SK-N-SH treated with all-trans-retinoic acid at 6 μM for 48 hours (cell line): Measurements from ENCODE around the gene IDH3G.

Experiments
- ATAC-seq: fragments of 200-7000 bp; cut with Tn5 transposase; 3 replicates; pipeline ENCODE4 v1.9.1; 2020; ENCODE audit warnings: mild to moderate bottlenecking, moderate library complexity
- ARNTL ChIP-seq: fragments of 450-650 bp; formaldehyde crosslinking; IDR thresholded peaks from 2 replicates; pipeline ENCODE4 v1.5.0; 2020; ENCODE audit warnings: low read depth, mild to moderate bottlenecking, moderate library complexity, borderline replicate concordance
- BACH2 ChIP-seq: fragments of 250-450 bp; sonication (Bioruptor Pico); IDR thresholded peaks from 2 replicates; pipeline ENCODE4 v1.9.0; 2021; ENCODE audit warnings: mild to moderate bottlenecking, borderline replicate concordance
- CREB5 ChIP-seq: fragments of 250-450 bp; sonication (Bioruptor Pico); IDR thresholded peaks from 2 replicates; pipeline ENCODE4 v1.5.1; 2020; ENCODE audit warnings: low read depth, mild to moderate bottlenecking, moderate library complexity
- CSDC2 ChIP-seq: fragments of 250-450 bp; sonication (Bioruptor Pico); IDR thresholded peaks from 2 replicates; pipeline ENCODE4 v1.5.0; 2020; ENCODE audit warnings: mild to moderate bottlenecking, moderate library complexity
- CSRNP3 ChIP-seq: fragments of 250-450 bp; sonication (Bioruptor Pico); IDR thresholded peaks from 2 replicates; pipeline ENCODE4 v1.5.1; 2021; ENCODE audit warnings: mild to moderate bottlenecking, moderate library complexity
- ESRRG ChIP-seq: fragments of 250-450 bp; sonication (Bioruptor Pico); IDR thresholded peaks from 2 replicates; pipeline ENCODE4 v1.6.1; 2021; ENCODE audit warnings: mild to moderate bottlenecking
- GLIS3 ChIP-seq: fragments of 250-450 bp; sonication (Bioruptor Pico); IDR thresholded peaks from 2 replicates; pipeline ENCODE4 v1.5.0; 2020; ENCODE audit warnings: mild to moderate bottlenecking, moderate library complexity
- ISL1 ChIP-seq: fragments of 250-450 bp; sonication (Bioruptor Pico); IDR thresholded peaks from 2 replicates; pipeline ENCODE4 v2.1.2; 2022; ENCODE audit warnings: mild to moderate bottlenecking, moderate library complexity
- OSR1 ChIP-seq: fragments of 250-450 bp; sonication (Bioruptor Pico); IDR thresholded peaks from 2 replicates; pipeline ENCODE4 v1.8.0; 2022; ENCODE audit warnings: moderate library complexity, mild to moderate bottlenecking, inconsistent platforms
- PATZ1 ChIP-seq: fragments of 250-450 bp; sonication (Bioruptor Pico); IDR thresholded peaks from 2 replicates; pipeline ENCODE4 v1.8.0; 2020; ENCODE audit warnings: mild to moderate bottlenecking, moderate library complexity, borderline replicate concordance
- PPARA ChIP-seq: fragments of 250-450 bp; sonication (Bioruptor Pico); IDR thresholded peaks from 2 replicates; pipeline ENCODE4 v1.5.0; 2020; ENCODE audit warnings: mild to moderate bottlenecking, borderline replicate concordance
- TCF4 ChIP-seq: fragments of 250-450 bp; sonication (Bioruptor Pico); IDR thresholded peaks from 2 replicates; pipeline ENCODE4 v1.8.0; 2021; ENCODE audit warnings: mild to moderate bottlenecking, moderate library complexity, borderline replicate concordance
- TOX ChIP-seq: fragments of 250-450 bp; sonication (Bioruptor Pico); IDR thresholded peaks from 2 replicates; pipeline ENCODE4 v1.8.0; 2021; ENCODE audit warnings: mild to moderate bottlenecking, moderate library complexity, borderline replicate concordance
- TSHZ2 ChIP-seq: fragments of 250-450 bp; sonication (Bioruptor Pico); IDR thresholded peaks from 2 replicates; pipeline ENCODE4 v1.5.0; 2020; ENCODE audit warnings: mild to moderate bottlenecking, moderate library complexity
- ZC3H10 ChIP-seq: fragments of 250-450 bp; sonication (Bioruptor Pico); IDR thresholded peaks from 2 replicates; pipeline ENCODE4 v1.5.1; 2021; ENCODE audit warnings: mild to moderate bottlenecking, moderate library complexity
- ZFP3 ChIP-seq: fragments of 250-450 bp; sonication (Bioruptor Pico); IDR thresholded peaks from 2 replicates; pipeline ENCODE4 v1.5.0; 2020; ENCODE audit warnings: mild to moderate bottlenecking, moderate library complexity
- ZFP30 ChIP-seq: fragments of 450-650 bp; formaldehyde crosslinking; IDR thresholded peaks from 2 replicates; pipeline ENCODE4 v1.5.0; 2022; ENCODE audit warnings: mild to moderate bottlenecking, moderate library complexity
- ZNF565 ChIP-seq: fragments of 450-650 bp; formaldehyde crosslinking; conservative IDR thresholded peaks from 2 replicates; pipeline ENCODE4 v1.5.0; 2020; ENCODE audit warnings: low read depth, mild to moderate bottlenecking, moderate library complexity
- ZNF70 ChIP-seq: fragments of 450-650 bp; formaldehyde crosslinking; IDR thresholded peaks from 2 replicates; pipeline ENCODE4 v1.5.0; 2020; ENCODE audit warnings: mild to moderate bottlenecking, moderate library complexity
- TF ChIP-seq, protein P1 (sequence below): fragments of 250-450 bp; sonication (Bioruptor Pico); IDR thresholded peaks from 2 replicates; pipeline ENCODE4 v1.8.0; 2021; ENCODE audit warnings: low read depth, mild to moderate bottlenecking, moderate library complexity, borderline replicate concordance

Gene IDH3G

GRCh38 chrX:153782313-153782712 is 11.9 kb downstream of the IDH3G start:
- 0 out of 3 replicates have a peak, but pooled peaks have one; percentile 4 for ATAC-seq
- TF ChIP-seq TOX (CRISPR knock-in tag) (no peak), BACH2 (CRISPR knock-in tag) (no peak), ISL1 (CRISPR knock-in tag) (no peak), GLIS3 (CRISPR knock-in tag) (no peak), ZC3H10 (CRISPR knock-in tag) (no peak), OSR1 (CRISPR knock-in tag) (no peak)
- TF ChIP-seq, all 23 proteins: peak for 0

DNA sequence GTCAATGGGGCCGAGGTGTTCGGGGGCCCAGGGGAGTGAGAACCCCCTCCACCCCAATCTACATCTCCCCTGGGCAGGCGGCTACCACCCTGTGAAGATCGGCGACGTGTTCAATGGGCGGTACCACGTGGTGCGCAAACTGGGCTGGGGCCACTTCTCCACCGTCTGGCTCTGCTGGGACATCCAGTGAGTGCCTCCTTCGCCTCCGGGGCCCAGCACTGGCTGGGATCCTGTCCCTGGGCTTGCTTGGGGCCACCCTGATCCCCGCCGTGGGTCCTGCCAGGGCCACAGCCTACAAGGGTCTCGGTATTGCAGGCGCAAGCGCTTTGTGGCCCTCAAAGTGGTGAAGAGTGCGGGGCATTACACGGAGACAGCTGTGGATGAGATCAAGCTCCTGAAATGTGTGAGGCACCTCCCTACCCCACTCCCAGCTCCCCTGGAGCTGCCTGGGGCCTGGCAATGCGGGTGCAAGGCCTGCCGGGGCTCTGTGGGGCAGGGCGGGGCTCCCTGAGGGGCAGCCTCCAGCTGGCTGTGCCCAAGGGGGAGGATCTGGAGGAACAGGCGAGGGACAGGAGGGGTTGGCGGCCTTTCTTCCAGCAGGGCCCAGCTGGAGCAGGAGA is 12.6 kb downstream of the IDH3G start:
- TF ChIP-seq BACH2 (CRISPR knock-in tag) = no peak
- TF ChIP-seq ZNF565 (CRISPR knock-in tag) = no peak
- TF ChIP-seq ZFP3 (CRISPR knock-in tag) = no peak
- no peak for TF ChIP-seq OSR1 (CRISPR knock-in tag)
- TF ChIP-seq, all 23 proteins: peak for 0
- no peak for ATAC-seq

GRCh38 chrX:153780678-153781427 is 13.3 kb downstream of the IDH3G start, which contains the start of gene SRPK3:
Gene SRPK3 (plus strand): TSS chrX:153781041. CDS start chrX:153781087, 46 bp downstream.
- no peak for TF ChIP-seq CSRNP3 (CRISPR knock-in tag)
- TF ChIP-seq ZNF70 (CRISPR knock-in tag) = no peak
- TF ChIP-seq ZC3H10 (CRISPR knock-in tag) = no peak
- no peak for TF ChIP-seq ESRRG (CRISPR knock-in tag)
- TF ChIP-seq BACH2 (CRISPR knock-in tag) = no peak
- TF ChIP-seq PATZ1 (CRISPR knock-in tag) = no peak
- TF ChIP-seq TOX (CRISPR knock-in tag) = no peak
- TF ChIP-seq, protein P1, sequence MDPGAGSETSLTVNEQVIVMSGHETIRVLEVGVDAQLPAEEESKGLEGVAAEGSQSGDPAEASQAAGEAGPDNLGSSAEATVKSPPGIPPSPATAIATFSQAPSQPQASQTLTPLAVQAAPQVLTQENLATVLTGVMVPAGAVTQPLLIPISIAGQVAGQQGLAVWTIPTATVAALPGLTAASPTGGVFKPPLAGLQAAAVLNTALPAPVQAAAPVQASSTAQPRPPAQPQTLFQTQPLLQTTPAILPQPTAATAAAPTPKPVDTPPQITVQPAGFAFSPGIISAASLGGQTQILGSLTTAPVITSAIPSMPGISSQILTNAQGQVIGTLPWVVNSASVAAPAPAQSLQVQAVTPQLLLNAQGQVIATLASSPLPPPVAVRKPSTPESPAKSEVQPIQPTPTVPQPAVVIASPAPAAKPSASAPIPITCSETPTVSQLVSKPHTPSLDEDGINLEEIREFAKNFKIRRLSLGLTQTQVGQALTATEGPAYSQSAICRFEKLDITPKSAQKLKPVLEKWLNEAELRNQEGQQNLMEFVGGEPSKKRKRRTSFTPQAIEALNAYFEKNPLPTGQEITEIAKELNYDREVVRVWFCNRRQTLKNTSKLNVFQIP (CRISPR knock-in tag) = no peak
- TF ChIP-seq ZFP30 = no peak
- no peak for TF ChIP-seq TCF4 (CRISPR knock-in tag)
- no peak for TF ChIP-seq CSDC2 (CRISPR knock-in tag)
- no peak for TF ChIP-seq CREB5 (CRISPR knock-in tag)
- TF ChIP-seq TSHZ2 = no peak
- no peak for TF ChIP-seq ISL1 (CRISPR knock-in tag)
- TF ChIP-seq ZNF565 (CRISPR knock-in tag) = no peak
- no peak for TF ChIP-seq PPARA (CRISPR knock-in tag)
- no peak for TF ChIP-seq ARNTL
- TF ChIP-seq OSR1 (CRISPR knock-in tag) = no peak
- TF ChIP-seq ZFP3 (CRISPR knock-in tag) = no peak
- ATAC-seq = peak; percentile 27
